Cardiac septum (tissue), 1 donor: ENCODE results near the gene PHLDB1. TPM values are rescaled to one million over a fixed set of nuclear protein-coding genes. Genes with fewer than 3 reads are reported as not detected.
"Not testable (repeated sequence)": the region's sequence is repeated elsewhere in the genome, so short reads cannot be mapped to it uniquely, and the experiment has no call there.

ENCODE experiments used
- DNase-seq: peaks from one replicate; pipeline ENCODE4 v3.0.0-alpha.2; 2020; ENCODE audit warnings: low spot score
- intact Hi-C: fragments of 100-400 bp; cut with DNase I; formaldehyde crosslinking; loops from one replicate; pipeline ENCODE4 v1.14.0; 2022
- long read RNA-seq: library from polyadenylated mRNA; unstranded; transcript quantifications from one replicate; pipeline ENCODE4 v2.0.0, GENCODE V29; 2021
- total RNA-seq: library from RNA; stranded (reverse); fragmentation: NEBNext Ultra II Directional; extraction: Animal tissue kit (Norgen Biotek cat#: 25700); gene quantifications from one replicate; pipeline ENCODE4 v1.2.1, GENCODE V29; 2021
- donor health status: DM: no; HTN: no; CAD: no.

PHLDB1 gene
- total RNA-seq = 155 TPM
- long read RNA-seq, full-length matches to known transcripts = 16 of 129 reads
- long read RNA-seq, partial matches to known transcripts = 93 of 129 reads
- long read RNA-seq, other reads (novel, unspliced or antisense) = 20 of 129 reads

DNA sequence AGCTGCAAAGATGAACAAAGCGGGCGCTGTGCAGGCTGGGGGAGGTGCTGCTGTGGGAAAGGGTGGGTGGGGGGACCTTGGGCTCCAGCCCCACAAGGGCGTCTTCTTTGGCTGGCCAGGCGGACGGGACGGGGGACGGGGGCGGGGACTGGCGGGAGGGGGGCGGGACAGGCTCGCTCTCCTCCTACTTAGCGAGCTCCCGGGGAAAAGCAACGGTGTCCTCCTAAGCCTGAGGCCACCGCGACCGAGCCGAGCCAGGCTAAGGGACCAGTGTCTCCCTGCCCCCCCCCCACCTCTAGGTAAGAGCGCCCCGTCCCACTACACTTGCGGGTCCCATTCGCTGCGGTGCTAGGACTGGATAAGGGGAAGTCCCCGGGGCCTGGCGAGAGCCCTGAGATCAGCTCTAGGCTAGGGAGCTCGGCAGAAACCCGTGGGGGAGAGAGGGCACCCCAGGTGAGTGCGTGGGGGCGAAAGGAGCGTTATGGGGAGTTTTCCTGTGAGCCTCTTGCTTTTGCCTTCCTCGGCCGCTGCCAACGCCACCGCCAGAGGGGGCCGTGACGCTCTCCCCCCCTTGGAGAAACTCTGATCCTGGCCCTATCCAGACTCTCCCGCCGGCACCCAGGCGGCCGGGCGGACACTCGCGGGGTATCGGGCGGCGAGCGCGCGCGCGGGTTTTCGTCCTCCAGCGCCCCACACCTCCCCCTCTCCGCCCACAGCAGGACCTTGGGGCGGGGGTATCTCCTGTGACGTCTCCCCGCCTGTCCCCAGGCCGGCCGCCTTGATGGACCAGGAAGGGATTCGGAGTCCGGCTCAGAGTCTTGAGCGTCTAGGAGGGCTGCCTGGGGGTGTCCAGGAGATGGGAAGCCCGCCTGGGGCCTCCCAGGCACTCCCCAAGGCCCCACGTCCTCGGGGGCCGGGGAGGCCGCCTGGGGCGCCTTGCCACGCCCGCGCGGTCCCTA is at the start of gene PHLDB1:
Gene PHLDB1, plus strand, starts transcription at position 215 of the 959 bp plus-strand sequence. CDS start 6,222 bp downstream, outside the sequence.
- intact Hi-C loops = loop anchor here (5.0 kb wide), 2 partner anchors 50 to 185 kb away; partner anchors contain the start of gene DDX6
- DNase-seq = peak; percentile 87

- intact Hi-C loops = no loop called here
- DNase-seq = no peak
These were observed 46.6 kb upstream of the PHLDB1 start for GRCh38 chr11:118560806-118561205.

DNA sequence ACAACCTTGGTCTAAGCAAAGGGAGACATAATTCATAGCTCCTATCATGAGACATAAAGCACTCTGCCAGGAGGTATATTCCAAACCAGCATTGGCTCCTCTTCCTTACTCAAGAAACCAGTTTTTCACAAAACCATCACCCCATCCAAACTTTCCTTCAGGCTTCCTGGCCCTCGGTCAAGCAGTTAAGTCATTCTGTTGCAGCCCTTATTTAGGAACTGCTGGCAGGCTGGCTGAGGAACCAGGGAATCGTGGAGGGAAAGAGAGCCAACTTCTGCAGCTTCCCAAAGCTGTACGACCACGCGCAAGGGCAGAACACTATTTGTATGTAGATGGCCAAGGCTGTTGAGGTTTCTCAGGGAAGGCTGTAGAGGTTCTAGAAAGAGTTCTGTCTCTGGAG is 42.4 kb upstream of the PHLDB1 start:
- DNase-seq = no peak
- intact Hi-C loops = no loop called here

DNA sequence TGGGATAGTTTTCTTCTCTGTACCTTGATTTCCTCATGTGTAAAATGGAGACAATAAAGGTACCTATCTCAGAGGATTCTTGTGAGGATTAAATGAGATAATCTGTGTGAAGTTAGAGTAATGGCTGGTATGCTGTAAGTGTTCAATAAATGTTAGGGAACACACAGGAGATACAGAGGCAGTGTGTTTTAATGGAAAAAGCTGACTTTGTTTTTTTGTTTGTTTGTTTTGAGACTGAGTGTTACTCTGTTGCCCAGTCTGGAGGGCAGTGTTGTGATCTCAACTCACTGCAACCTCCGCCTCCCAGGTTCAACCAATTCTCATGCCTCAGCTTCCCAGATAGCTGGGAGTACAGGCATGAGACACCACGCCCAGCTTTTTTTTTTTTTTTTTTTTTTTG is 37.7 kb upstream of the PHLDB1 start:
- DNase-seq = no peak
- intact Hi-C loops = loop anchor here (5.0 kb wide), 1 partner anchor 43 kb away; no protein-coding TSS in a partner anchor

DNA sequence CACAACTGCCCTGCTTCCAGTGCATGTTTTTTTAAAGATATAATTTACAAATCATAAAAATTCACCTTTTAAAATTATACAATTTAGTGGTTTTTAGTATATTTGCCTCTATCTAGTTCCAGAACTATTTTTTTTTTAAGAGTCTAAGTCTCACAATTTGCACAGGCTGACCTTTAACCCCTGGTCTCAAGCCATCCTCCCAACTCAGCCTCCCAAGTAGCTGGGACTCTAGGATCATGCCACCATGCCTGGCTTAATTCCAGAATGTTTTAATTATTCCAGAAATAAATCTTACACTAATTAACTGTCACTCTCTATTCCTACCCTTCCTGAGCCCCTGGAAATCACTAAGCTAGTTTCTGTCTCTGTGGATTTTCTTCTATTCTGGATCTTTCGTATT is 36.6 kb upstream of the PHLDB1 start:
- DNase-seq = no peak
- intact Hi-C loops = loop anchor here (5.0 kb wide), 1 partner anchor 42 kb away; no protein-coding TSS in a partner anchor

GRCh38 chr11:118571701-118572060 is 35.7 kb upstream of the PHLDB1 start:
- intact Hi-C loops = loop anchor here (5.0 kb wide), 1 partner anchor 41 kb away; no protein-coding TSS in a partner anchor
- DNase-seq = not testable (repeated sequence)

DNA sequence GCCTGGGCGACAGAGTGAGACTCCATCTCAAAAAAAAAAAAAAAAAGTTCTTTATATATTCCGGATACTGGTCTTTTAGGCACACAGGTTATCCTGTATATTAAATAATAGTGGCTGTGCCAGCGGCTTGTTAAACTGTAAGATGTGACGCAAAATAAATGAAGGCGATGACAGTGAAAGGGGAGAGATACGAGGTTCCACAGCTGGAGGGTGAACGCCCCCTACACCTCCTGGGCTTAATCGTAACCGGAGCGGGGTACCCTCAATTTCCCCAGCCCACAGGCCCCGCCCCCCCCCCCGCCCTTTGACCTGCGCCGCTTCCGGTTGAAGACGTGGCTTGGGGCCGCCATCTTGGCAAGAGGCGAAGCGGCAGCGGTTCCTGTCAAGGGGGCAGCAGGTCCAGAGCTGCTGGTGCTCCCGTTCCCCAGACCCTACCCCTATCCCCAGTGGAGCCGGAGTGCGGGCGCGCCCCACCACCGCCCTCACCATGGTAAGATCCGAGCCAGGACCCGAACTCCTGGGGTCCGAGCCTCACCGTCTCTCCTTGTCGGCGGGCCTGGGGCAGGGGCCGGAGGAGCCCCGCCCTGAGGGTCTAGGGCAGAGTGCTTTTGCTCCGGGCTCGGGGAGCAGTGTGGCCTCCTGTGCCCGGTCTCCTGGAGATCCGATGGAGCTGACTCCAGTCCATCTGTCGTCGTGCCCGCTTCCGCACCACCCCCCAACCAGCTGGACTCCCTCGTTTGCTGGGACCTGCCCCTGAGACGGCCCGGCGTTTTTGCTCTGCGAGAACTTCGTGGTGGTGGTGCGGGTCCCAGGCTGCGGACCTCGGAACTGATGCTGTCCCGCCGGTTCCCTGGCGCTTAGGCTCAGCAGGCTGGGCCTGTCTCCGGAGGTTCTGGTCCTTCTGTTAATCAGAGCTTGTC is 35.1 kb upstream of the PHLDB1 start, which contains the start of gene ARCN1:
Gene ARCN1, plus strand, starts transcription at position 349 of the 920 bp plus-strand sequence. Its CDS starts 139 bp downstream, at position 488.
- intact Hi-C loops = loop anchor here (5.0 kb wide), 1 partner anchor 40 kb away; no protein-coding TSS in a partner anchor
- DNase-seq = peak; percentile 93

DNA sequence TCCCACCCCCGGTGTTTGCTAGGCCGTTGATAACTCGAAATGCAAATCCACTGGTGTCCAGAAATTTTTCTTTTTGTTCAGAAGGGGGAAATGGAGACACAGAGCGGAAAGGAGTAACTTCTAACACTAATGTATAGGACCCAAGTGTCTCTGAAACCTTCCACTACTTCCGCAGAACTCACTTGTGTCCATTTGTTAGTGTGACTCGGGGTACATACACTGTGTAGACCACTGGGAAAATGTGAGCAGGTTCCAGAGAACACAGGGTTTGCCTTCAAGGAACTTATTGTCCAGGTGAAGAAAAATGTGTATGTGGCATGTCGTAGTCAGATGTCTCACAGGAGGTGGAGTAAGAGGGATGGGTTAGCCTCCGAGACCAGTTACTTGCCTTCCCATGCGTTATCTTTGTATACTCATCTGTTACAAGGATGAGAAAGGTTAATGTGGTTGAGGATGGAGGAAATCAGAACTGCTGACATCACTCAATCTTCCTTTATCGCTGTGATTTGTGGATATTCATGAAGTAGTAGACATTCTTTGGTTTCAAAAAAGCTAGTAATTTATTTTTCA is 34.3 kb upstream of the PHLDB1 start:
- DNase-seq = no peak
- intact Hi-C loops = loop anchor here (5.0 kb wide), 1 partner anchor 39 kb away; no protein-coding TSS in a partner anchor

DNA sequence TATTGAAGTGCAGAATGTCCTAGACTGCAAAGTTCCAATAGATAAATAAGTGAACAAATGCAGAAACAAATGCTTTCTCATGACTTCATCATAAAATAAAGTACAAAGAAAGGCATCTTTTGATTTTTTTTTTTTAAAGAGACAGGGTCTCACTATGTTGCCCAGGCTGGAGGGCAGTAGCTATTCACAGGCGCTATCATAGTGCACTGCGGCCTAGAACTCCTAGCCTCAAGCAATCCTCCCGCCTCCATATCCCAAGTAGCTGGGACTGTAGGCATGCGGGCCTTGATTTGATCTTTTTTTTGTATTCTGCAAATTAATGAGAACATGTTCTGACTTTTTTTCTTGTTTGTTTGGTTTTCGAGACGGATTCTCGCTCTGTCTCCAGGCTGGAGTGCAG is 32.8 kb upstream of the PHLDB1 start:
- DNase-seq = no peak
- intact Hi-C loops = loop anchor here (5.0 kb wide), 1 partner anchor 38 kb away; no protein-coding TSS in a partner anchor

DNA sequence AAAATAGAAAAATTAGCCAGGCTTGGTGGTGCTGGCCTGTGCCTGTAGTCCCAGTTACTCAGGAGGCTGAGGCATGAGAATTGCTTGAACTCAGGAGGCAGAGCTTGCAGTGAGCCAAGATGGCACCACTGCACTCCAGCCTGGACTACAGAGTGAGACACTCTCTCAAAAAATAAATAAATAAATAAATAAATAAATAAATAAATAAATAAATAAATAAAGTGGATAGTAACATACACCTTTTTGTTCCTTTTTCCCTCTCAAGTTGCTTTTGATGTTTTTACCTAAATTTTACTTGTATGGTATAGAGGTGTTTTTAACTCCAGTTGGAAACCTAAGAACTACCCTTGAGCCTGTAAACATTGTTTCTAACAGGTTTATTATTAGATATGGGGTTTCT is 29.4 kb upstream of the PHLDB1 start:
- DNase-seq, intact Hi-C loops: not testable (repeated sequence)

- DNase-seq = no peak
- intact Hi-C loops = no loop called here
These were observed 26.4 kb upstream of the PHLDB1 start for GRCh38 chr11:118581057-118581456.

- intact Hi-C loops = no loop called here
- DNase-seq = no peak
These were observed 19.5 kb upstream of the PHLDB1 start for GRCh38 chr11:118587952-118588351.

DNA sequence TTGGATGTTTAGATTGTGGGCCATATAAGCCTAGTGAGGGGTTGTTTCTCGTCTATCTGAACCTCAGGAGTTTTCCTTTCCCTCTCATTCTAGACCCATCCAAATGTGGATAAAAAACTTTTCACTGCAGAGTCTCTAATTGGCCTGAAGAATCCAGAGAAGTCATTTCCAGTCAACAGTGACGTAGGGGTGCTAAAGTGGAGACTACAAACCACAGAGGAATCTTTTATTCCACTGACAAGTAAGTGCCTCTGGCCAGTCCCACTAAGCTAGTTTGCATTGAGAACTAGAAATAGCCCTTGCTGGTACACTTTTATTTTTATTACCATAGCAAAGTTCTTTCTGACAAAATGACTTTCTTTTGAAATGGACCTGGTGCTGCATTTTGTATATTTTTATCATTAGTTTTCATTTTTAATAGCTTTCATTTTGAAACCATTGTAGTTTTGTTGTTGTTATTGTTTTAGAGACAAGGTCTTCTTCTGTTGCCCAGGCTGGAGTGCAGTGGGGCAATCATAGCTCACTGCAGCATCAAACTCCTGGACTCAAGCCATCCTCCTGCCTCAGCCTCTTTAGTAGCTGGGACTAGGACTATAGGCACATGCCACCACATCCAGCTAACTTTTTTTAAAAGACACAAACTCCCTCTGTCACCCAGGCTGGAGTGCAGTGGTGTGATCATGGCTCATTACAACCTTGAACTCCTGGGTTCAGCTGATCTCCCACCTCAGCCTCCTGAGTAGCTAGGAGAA is 14.6 kb upstream of the PHLDB1 start:
- intact Hi-C loops = no loop called here
- no peak for DNase-seq

GRCh38 chr11:118594984-118595383 is 12.4 kb upstream of the PHLDB1 start:
- not testable (repeated sequence) for DNase-seq
- intact Hi-C loops = loop anchor here (2.0 kb wide), 1 partner anchor 62 kb away; no protein-coding TSS in a partner anchor

- intact Hi-C loops = no loop called here
These were observed 10.9 kb upstream of the PHLDB1 start for GRCh38 chr11:118596224-118597146.

GRCh38 chr11:118597556-118597955 is 9.9 kb upstream of the PHLDB1 start:
- intact Hi-C loops = no loop called here
- DNase-seq = no peak

More at GRCh38 chr11:118596224-118597146, 10.9 kb upstream of the PHLDB1 start:
- no peak for DNase-seq

DNA sequence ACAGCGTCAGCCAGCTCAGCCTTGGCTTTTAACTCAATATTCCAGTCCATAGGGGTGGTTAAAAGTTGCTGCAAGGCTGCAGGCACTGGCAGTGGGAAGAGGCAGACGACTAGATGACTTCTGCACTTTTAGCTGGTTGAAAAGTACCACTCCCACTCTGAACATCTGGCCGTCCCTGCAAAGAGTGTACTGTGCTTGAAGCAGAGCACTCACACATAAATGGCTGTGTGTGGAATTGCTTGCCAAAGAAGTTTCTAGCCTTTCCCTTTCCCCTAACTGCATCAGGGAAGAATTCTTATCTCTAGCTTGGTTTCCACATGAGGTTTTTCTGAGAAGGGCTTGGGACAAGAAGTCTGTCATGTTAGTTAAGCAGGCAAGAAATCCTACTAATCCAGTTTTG is 5.1 kb upstream of the PHLDB1 start:
- DNase-seq = peak; percentile 75
- intact Hi-C loops = no loop called here
